Uterus (tissue), 2 donors: ENCODE measurements around the gene ADARB1.

Experiments
- POLR2A ChIP-seq, 2 donors: fragments of 450-650 bp; IDR thresholded peaks; one replicate each; pipeline ENCODE4 v1.6.1; 2016; ENCODE audit warnings: antibody characterized with exemption in 2 of 2, mild to moderate bottlenecking in 1 of 2, moderate library complexity in 1 of 2
- TF ChIP-seq, protein P1 (sequence below), 4 experiments: fragments of 200-600 bp in 2 of 4; fragments of 450-650 bp in 2 of 4; sonication (generic) in 2 of 4; IDR thresholded peaks; one replicate each; pipeline ENCODE4 v1.5.1; 2016 to 2019; ENCODE audit warnings: antibody characterized with exemption in 4 of 4, mild to moderate bottlenecking in 2 of 4, moderate library complexity in 1 of 4

DNA sequence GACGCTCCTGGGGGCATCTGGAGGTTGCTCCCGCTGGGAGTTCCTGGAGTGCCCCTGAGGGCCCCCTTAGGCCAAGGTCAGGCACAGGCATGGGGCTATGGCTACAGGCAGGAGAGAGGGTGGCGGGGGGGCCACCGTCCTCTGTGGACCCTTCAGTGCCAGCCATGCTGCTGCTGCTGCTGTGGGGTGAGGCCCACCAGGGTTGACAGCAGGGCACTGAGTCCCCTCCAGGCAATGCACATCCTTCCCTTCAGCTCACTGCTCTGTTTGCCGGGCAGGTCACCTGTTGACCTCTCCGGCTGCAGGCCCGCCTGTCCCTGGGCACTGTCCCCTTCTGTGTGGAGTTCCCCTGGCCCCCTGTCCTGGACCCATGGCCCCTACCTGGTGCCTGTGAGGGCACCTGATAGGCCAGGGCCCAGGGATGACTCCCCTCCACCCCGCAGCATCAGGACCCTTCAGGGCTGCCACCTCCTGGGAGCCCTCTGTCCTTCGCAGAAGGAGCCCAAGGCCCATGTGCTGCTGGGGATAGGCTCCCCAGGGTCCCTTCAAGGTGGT is 34.1 kb upstream of the ADARB1 start:
- TF ChIP-seq, protein P1, sequence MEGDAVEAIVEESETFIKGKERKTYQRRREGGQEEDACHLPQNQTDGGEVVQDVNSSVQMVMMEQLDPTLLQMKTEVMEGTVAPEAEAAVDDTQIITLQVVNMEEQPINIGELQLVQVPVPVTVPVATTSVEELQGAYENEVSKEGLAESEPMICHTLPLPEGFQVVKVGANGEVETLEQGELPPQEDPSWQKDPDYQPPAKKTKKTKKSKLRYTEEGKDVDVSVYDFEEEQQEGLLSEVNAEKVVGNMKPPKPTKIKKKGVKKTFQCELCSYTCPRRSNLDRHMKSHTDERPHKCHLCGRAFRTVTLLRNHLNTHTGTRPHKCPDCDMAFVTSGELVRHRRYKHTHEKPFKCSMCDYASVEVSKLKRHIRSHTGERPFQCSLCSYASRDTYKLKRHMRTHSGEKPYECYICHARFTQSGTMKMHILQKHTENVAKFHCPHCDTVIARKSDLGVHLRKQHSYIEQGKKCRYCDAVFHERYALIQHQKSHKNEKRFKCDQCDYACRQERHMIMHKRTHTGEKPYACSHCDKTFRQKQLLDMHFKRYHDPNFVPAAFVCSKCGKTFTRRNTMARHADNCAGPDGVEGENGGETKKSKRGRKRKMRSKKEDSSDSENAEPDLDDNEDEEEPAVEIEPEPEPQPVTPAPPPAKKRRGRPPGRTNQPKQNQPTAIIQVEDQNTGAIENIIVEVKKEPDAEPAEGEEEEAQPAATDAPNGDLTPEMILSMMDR (IDR thresholded peaks at IDR 0.05), result no peak
- TF ChIP-seq POLR2A (IDR thresholded peaks at IDR 0.05), result no peak
